PC-3 (cell line): Measurements from ENCODE around the gene ETV5. TPM values are rescaled to one million over a fixed set of nuclear protein-coding genes. Genes with fewer than 3 reads are reported as not detected.

Source experiments
- ATAC-seq: fragments of 200-7000 bp; cut with Tn5 transposase; 2 replicates; pipeline ENCODE4 v1.9.1; 2020; ENCODE audit warnings: mild to moderate bottlenecking, moderate library complexity
- BruUV-seq: library from RNA; stranded (reverse); fragments of 400-500 nt; replicated peaks from 2 replicates; lab custom pipeline; 2021; lab: Mats Ljungman, UMichigan
- CTCF ChIA-PET: fragments of 300-600 bp; sonication (Branson Sonifier 250); formaldehyde crosslinking; loops from one replicate; lab custom pipeline; 2022; ENCODE audit warnings: antibody characterized with exemption; lab: Charles Lee
- POLR2A ChIA-PET: fragments of 300-600 bp; sonication (Branson Sonifier 250); formaldehyde crosslinking; loops from one replicate; lab custom pipeline; 2022; ENCODE audit warnings: antibody characterized with exemption; ENCODE audit not compliant: unreplicated experiment; lab: Charles Lee
- DNase-seq: peaks from one replicate; pipeline ENCODE4 v3.0.0-alpha.2; 2015
- H2AFZ ChIP-seq: fragments of 300-600 bp; sonication (generic); 2 replicates; pipeline ENCODE4 v1.6.0; 2016; ENCODE audit warnings: antibody characterized with exemption, low read length
- H3F3A ChIP-seq: fragments of 300-600 bp; sonication (generic); one replicate; pipeline ENCODE4 v1.6.0; 2017; ENCODE audit warnings: antibody characterized with exemption, low read length, control low read depth, mild to moderate bottlenecking; ENCODE audit not compliant: unreplicated experiment
- H3K27ac ChIP-seq: fragments of 300-600 bp; sonication (generic); 2 replicates; pipeline ENCODE4 v1.5.1; 2016; ENCODE audit warnings: mild to moderate bottlenecking, low read length
- H3K27me3 ChIP-seq: fragments of 300-600 bp; sonication (generic); 2 replicates; pipeline ENCODE4 v1.6.1; 2016; ENCODE audit warnings: low read length, mixed read lengths
- H3K36me3 ChIP-seq: fragments of 300-600 bp; sonication (generic); 2 replicates; pipeline ENCODE4 v1.6.1; 2016; ENCODE audit warnings: low read depth, mixed run types, low read length, mixed read lengths
- H3K4me1 ChIP-seq: fragments of 300-600 bp; sonication (generic); 2 replicates; pipeline ENCODE4 v1.5.1; 2016; ENCODE audit warnings: low read length; ENCODE audit not compliant: insufficient read depth
- H3K4me2 ChIP-seq: fragments of 300-600 bp; sonication (generic); 2 replicates; pipeline ENCODE4 v1.6.0; 2016; ENCODE audit warnings: low read length
- H3K4me3 ChIP-seq: fragments of 300-600 bp; sonication (generic); 2 replicates; pipeline ENCODE4 v1.5.1; 2016; ENCODE audit warnings: mild to moderate bottlenecking, low read length, mixed read lengths
- H3K79me2 ChIP-seq: fragments of 300-600 bp; sonication (generic); 2 replicates; pipeline ENCODE4 v1.6.1; 2017; ENCODE audit warnings: low read length, mixed read lengths
- H3K9ac ChIP-seq: fragments of 300-600 bp; sonication (generic); 2 replicates; pipeline ENCODE4 v1.6.0; 2016; ENCODE audit warnings: mild to moderate bottlenecking, low read length
- H3K9me2 ChIP-seq: fragments of 300-600 bp; sonication (generic); replicated peaks from 2 replicates; pipeline ENCODE4 v1.6.1; 2016; ENCODE audit warnings: mixed run types, low read length, mixed read lengths
- H3K9me3 ChIP-seq: fragments of 300-600 bp; sonication (generic); 2 replicates; pipeline ENCODE4 v1.6.1; 2016; ENCODE audit warnings: low read length, mixed read lengths
- H4K20me1 ChIP-seq: fragments of 300-600 bp; sonication (generic); 2 replicates; pipeline ENCODE4 v1.6.1; 2016; ENCODE audit warnings: low read length, mixed read lengths
- CTCF ChIP-seq: fragments of 300-600 bp; sonication (generic); conservative IDR thresholded peaks from 2 replicates; pipeline ENCODE4 v1.5.1; 2017; ENCODE audit warnings: antibody characterized with exemption, low read depth, mild to moderate bottlenecking, low read length
- EZH2 ChIP-seq: fragments of 300-600 bp; sonication (generic); IDR thresholded peaks from one replicate; pipeline ENCODE4 v1.6.1; 2017; ENCODE audit warnings: antibody characterized with exemption, mild to moderate bottlenecking, low read length; ENCODE audit not compliant: unreplicated experiment
- EZH2phosphoT487 ChIP-seq: fragments of 300-600 bp; sonication (generic); IDR thresholded peaks from 2 replicates; pipeline ENCODE4 v1.6.1; 2018; ENCODE audit warnings: mild to moderate bottlenecking, antibody characterized with exemption, low read length, borderline replicate concordance
- intact Hi-C: fragments of 100-400 bp; cut with micrococcal nuclease; formaldehyde crosslinking; loops from 2 replicates; pipeline ENCODE4 v1.9.0; 2023
- total RNA-seq: library from RNA; depleted of rRNA; stranded (reverse); fragments of >200 nt; gene quantifications from 2 replicates; pipeline ENCODE4 v1.2.3, GENCODE V29; 2014

The ETV5 gene
- total RNA-seq, 1 experiment from 2014 or later, result 60.6 TPM

DNA sequence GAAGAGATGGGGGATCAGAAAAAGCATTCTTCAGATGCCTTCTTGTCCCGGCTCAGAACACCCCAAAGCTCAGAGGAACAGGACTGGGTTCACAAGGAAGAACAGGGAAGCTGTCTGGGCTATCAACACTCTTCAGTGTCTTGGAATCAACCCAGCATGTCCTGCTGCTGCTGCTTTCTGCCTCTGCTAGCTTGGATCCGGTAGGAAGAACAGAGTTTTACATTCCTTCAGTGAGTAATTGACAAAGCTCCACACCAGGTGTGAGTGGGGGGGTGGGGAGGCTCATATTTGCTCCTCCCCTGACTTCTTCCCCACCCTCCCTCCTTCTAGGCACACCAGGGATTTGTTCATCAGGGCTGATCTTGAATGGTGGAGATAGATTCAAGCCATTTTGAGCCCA lies 13.1 kb upstream of the ETV5 start:
- no peak for DNase-seq
- Histone ChIP-seq H3K9me3 (no peaks in the 10 kb centered on the region), H4K20me1 (no peaks in the 10 kb centered on the region), H3K9me2 (no peaks in the 10 kb centered on the region), H3F3A (no peaks in the 10 kb centered on the region), H3K4me3 (no peak overlapping the region), H2AFZ (no peak overlapping the region), H3K9ac (no peak overlapping the region), H3K36me3 (no peaks in the 10 kb centered on the region), H3K27me3 (peaks cover 30% of the 10 kb centered on the region), H3K27ac (no peak overlapping the region), H3K4me1 (no peaks in the 10 kb centered on the region), H3K4me2 (no peak overlapping the region), H3K79me2 (no peaks in the 10 kb centered on the region)
- intact Hi-C loops, result no loop called here
- TF ChIP-seq CTCF, result no peak
- TF ChIP-seq EZH2phosphoT487, result no peak
- TF ChIP-seq EZH2, result no peak
- no peak for ATAC-seq
- ChIA-PET CTCF (interaction anchor here (0.6 kb wide), 1 partner anchor 51 kb away, joined by 3 read pairs; no protein-coding TSS in a partner anchor), POLR2A (no interaction called here)
- no TSS peak for BruUV-seq

- DNase-seq (no peak), ATAC-seq (no peak)
- Histone ChIP-seq H3K9me3 (no peaks in the 10 kb centered on the region), H4K20me1 (no peaks in the 10 kb centered on the region), H3K4me3 (no peak overlapping the region), H3K9ac (no peak overlapping the region), H3K9me2 (no peaks in the 10 kb centered on the region), H3K27me3 (peaks cover 32% of the 10 kb centered on the region), H3K36me3 (no peaks in the 10 kb centered on the region), H3F3A (no peaks in the 10 kb centered on the region), H3K4me1 (no peaks in the 10 kb centered on the region), H2AFZ (no peak overlapping the region), H3K79me2 (no peaks in the 10 kb centered on the region), H3K27ac (no peak overlapping the region), H3K4me2 (no peak overlapping the region)
- no peak for TF ChIP-seq EZH2
- no peak for TF ChIP-seq CTCF
- TF ChIP-seq EZH2phosphoT487, result no peak
- intact Hi-C loops, result no loop called here
- no TSS peak for BruUV-seq
- POLR2A ChIA-PET, result no interaction called here
- CTCF ChIA-PET, result no interaction called here
Observed at GRCh38 chr3:186121278-186121677, 12.4 kb upstream of the ETV5 start.

DNA sequence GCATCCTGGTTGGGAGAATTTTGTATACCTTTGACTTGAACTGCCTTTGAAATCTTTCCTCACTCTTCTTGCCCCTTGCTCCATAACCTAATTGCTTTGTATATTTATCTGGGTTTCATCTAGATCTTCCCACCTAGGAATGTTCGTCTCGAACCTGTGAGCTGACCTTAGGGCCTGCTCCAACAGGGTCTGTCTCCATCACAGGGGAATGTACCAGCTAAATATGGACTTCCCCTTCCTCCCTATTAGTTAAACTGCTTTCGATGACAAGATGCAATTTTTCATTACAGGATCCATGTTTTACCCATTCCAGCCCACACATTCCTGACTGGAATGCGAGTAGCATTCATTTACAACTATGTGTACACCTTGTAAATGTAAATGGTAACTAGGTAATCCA lies 10.6 kb upstream of the ETV5 start:
- peaks cover 36% of the 10 kb centered on the region for H3K27me3 ChIP-seq
- TF ChIP-seq EZH2 (no peak), EZH2phosphoT487 (no peak), CTCF (no peak)
- H3K9ac ChIP-seq, result no peak overlapping the region
- H3K79me2 ChIP-seq, result no peaks in the 10 kb centered on the region
- ATAC-seq (no peak), DNase-seq (no peak)
- no peaks in the 10 kb centered on the region for H3K36me3 ChIP-seq
- intact Hi-C loops, result no loop called here
- H3F3A ChIP-seq, result no peaks in the 10 kb centered on the region
- BruUV-seq, result no TSS peak
- CTCF ChIA-PET, result no interaction called here
- no peak overlapping the region for H3K4me2 ChIP-seq
- no peaks in the 10 kb centered on the region for H3K4me1 ChIP-seq
- H3K9me3 ChIP-seq, result no peaks in the 10 kb centered on the region
- no peak overlapping the region for H3K27ac ChIP-seq
- no peaks in the 10 kb centered on the region for H4K20me1 ChIP-seq
- no peak overlapping the region for H2AFZ ChIP-seq
- POLR2A ChIA-PET, result no interaction called here
- no peak overlapping the region for H3K4me3 ChIP-seq
- H3K9me2 ChIP-seq, result no peaks in the 10 kb centered on the region
